Kasumi-1 (cell line): ENCODE results near the gene MMUT.
"Not testable (repeated sequence)": the region's sequence is repeated elsewhere in the genome, so short reads cannot be mapped to it uniquely, and the experiment has no call there.

Source experiments
- DNase-seq, 2 experiments: peaks; one replicate each; lab custom pipeline; 2025; lab: John Stamatoyannopoulos, UW

The MMUT gene

GRCh38 chr6:49462927-49463611 is at the start of gene MMUT, which contains the start of gene CENPQ:
Gene MMUT, minus strand, starts transcription at chr6:49463253. Its CDS starts 3,787 bp downstream, at chr6:49459466.
Gene CENPQ, plus strand, starts transcription at chr6:49463370. Its CDS starts 6,807 bp downstream, at chr6:49470177.
- peak; percentile 96 to 97 for DNase-seq

GRCh38 chr6:49509342-49509741 is 46.3 kb upstream of the MMUT start:
- no peak for DNase-seq

- DNase-seq: no peak
Measured at GRCh38 chr6:49506569-49507111, 43.6 kb upstream of the MMUT start.

- no peak for DNase-seq
Measured at GRCh38 chr6:49504666-49505065, 41.6 kb upstream of the MMUT start.

GRCh38 chr6:49499623-49500022 is 36.6 kb upstream of the MMUT start, which contains the start of gene GLYATL3:
Gene GLYATL3, plus strand, starts transcription at chr6:49499923. Its CDS starts 12,068 bp downstream, at chr6:49511991.
- DNase-seq: no peak

GRCh38 chr6:49499126-49499525 is 36.1 kb upstream of the MMUT start:
- DNase-seq: no peak

GRCh38 chr6:49497304-49497703 is 34.3 kb upstream of the MMUT start:
- no peak for DNase-seq

GRCh38 chr6:49490633-49491032 is 27.6 kb upstream of the MMUT start:
- no peak for DNase-seq

GRCh38 chr6:49483380-49483779 is 20.3 kb upstream of the MMUT start:
- not testable (repeated sequence) for DNase-seq

GRCh38 chr6:49481846-49482245 is 18.8 kb upstream of the MMUT start:
- not testable (repeated sequence) for DNase-seq

- DNase-seq: no peak
Measured at GRCh38 chr6:49479308-49479970, 16.4 kb upstream of the MMUT start.

- DNase-seq: not testable (repeated sequence)
Measured at GRCh38 chr6:49476564-49476963, 13.5 kb upstream of the MMUT start.

GRCh38 chr6:49468042-49468441 is 5.0 kb upstream of the MMUT start:
- DNase-seq: no peak

- no peak for DNase-seq
Measured at GRCh38 chr6:49464691-49465090, 1.6 kb upstream of the MMUT start.

- peak in 1 of 2 experiments; percentile 20 for DNase-seq
Measured at GRCh38 chr6:49463612-49463967, 537 bp upstream of the MMUT start.

GRCh38 chr6:49462599-49462926 is 490 bp downstream of the MMUT start:
- no peak for DNase-seq

- no peak for DNase-seq
Measured at GRCh38 chr6:49462071-49462470, 982 bp downstream of the MMUT start.

GRCh38 chr6:49457771-49458170 is 5.3 kb downstream of the MMUT start:
- DNase-seq: no peak

- DNase-seq: no peak
Measured at GRCh38 chr6:49454787-49455709, 8.0 kb downstream of the MMUT start.

- DNase-seq: peak; percentile 23 to 52
Measured at GRCh38 chr6:49453221-49453620, 9.8 kb downstream of the MMUT start.

GRCh38 chr6:49430866-49431265 is 32.2 kb downstream of the MMUT start:
- no peak for DNase-seq

GRCh38 chr6:49430187-49430586 is 32.9 kb downstream of the MMUT start:
- DNase-seq: no peak
